H54 (cell line): ENCODE measurements around the gene SGSM2.

Experiments used
- DNase-seq: peaks from one replicate; pipeline ENCODE4 v3.0.0; 2011; ENCODE audit warnings: low spot score, mixed read lengths; ENCODE audit not compliant: insufficient read length
- FAIRE-seq: peaks from 3 replicates; lab custom pipeline; 2011; peaks lifted over from hg19 to GRCh38; lab: Jason Lieb, UNC
- POLR2A ChIP-seq: IDR thresholded peaks from 2 replicates; pipeline ENCODE4 v1.6.1; 2011; ENCODE audit warnings: low read depth, mild to moderate bottlenecking, low read length

The SGSM2 gene

GRCh38 chr17:2379489-2380225 is 42.4 kb downstream of the SGSM2 start:
- FAIRE-seq (no peak), DNase-seq (no peak)
- TF ChIP-seq POLR2A, result no peak

GRCh38 chr17:2380226-2380922 is 43.1 kb downstream of the SGSM2 start:
- FAIRE-seq, result no peak
- no peak for DNase-seq
- no peak for TF ChIP-seq POLR2A

- TF ChIP-seq POLR2A, result no peak
- DNase-seq (no peak), FAIRE-seq (no peak)
These were observed 43.8 kb downstream of the SGSM2 start for GRCh38 chr17:2380950-2381649.

GRCh38 chr17:2383628-2384167 is 46.4 kb downstream of the SGSM2 start:
- no peak for TF ChIP-seq POLR2A
- FAIRE-seq, result no peak
- no peak for DNase-seq

- no peak for FAIRE-seq
- DNase-seq, result no peak
- TF ChIP-seq POLR2A, result no peak
These were observed 47.3 kb downstream of the SGSM2 start for GRCh38 chr17:2384439-2385127.

- no peak for FAIRE-seq
- DNase-seq, result no peak
- no peak for TF ChIP-seq POLR2A
These were observed 48.2 kb downstream of the SGSM2 start for GRCh38 chr17:2385240-2386210.

GRCh38 chr17:2386400-2387085 is 49.2 kb downstream of the SGSM2 start:
- TF ChIP-seq POLR2A, result no peak
- DNase-seq, result no peak
- FAIRE-seq, result no peak

- TF ChIP-seq POLR2A, result no peak
- FAIRE-seq, result no peak
These were observed 50.1 kb downstream of the SGSM2 start for GRCh38 chr17:2387086-2388019.

GRCh38 chr17:2388020-2388682 is 50.9 kb downstream of the SGSM2 start:
- no peak for DNase-seq
- TF ChIP-seq POLR2A, result no peak
- FAIRE-seq, result no peak

More at GRCh38 chr17:2387086-2388019, 50.1 kb downstream of the SGSM2 start:
- no peak for DNase-seq

GRCh38 chr17:2388683-2389055 is 51.4 kb downstream of the SGSM2 start:
- DNase-seq, result no peak
- no peak for TF ChIP-seq POLR2A

More at GRCh38 chr17:2388683-2389055, 51.4 kb downstream of the SGSM2 start:
- FAIRE-seq, result no peak
